Retina (tissue), 1 donor: ENCODE data around the gene DTWD1.
"Not testable (repeated sequence)": the region's sequence is repeated elsewhere in the genome, so short reads cannot be mapped to it uniquely, and the experiment has no call there.

Experiments used
- DNase-seq: peaks from one replicate; pipeline ENCODE4 v3.0.0-alpha.2; 2016

Gene DTWD1

GRCh38 chr15:49620658-49621368 lies at the start of gene DTWD1, which contains the start of gene FAM227B:
Gene DTWD1, plus strand, starts transcription at chr15:49621048. Its CDS starts 4,120 bp downstream, at chr15:49625168.
Gene FAM227B, minus strand, starts transcription at chr15:49620818. Its CDS starts 5,647 bp downstream, at chr15:49615171.
- peak; percentile 97 for DNase-seq

GRCh38 chr15:49573421-49573820 lies 47.4 kb upstream of the DTWD1 start:
- DNase-seq = no peak

GRCh38 chr15:49589030-49589429 lies 31.8 kb upstream of the DTWD1 start:
- DNase-seq = no peak

DNA sequence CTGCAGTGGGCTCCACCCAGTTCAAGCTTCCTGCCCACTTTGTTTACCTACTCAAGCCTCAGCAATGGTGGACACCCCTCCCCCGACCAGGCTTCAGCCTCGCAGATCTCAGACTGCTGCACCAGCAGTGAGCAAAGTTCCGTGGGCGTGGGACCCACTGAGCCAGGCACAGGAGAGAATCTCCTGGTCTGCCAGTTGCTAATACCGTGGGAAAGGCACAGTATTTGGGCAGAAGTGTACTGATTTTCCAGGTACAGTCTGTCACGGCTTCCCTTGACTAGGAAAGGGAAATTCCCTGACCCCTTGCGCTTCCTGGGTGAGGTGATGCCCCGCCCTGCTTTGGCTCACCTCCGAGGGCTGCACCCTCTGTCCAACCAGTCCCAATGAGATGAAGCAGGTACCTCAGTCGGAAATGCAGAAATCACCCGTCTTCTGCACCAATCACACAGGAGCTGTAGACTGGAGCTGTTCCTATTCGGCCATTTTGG lies 28.0 kb upstream of the DTWD1 start:
- DNase-seq = not testable (repeated sequence)

GRCh38 chr15:49604625-49605409 lies 16.0 kb upstream of the DTWD1 start:
- DNase-seq = no peak

- no peak for DNase-seq
Observed at GRCh38 chr15:49605588-49605987, 15.3 kb upstream of the DTWD1 start.

GRCh38 chr15:49606594-49606993 lies 14.3 kb upstream of the DTWD1 start:
- DNase-seq = no peak

DNA sequence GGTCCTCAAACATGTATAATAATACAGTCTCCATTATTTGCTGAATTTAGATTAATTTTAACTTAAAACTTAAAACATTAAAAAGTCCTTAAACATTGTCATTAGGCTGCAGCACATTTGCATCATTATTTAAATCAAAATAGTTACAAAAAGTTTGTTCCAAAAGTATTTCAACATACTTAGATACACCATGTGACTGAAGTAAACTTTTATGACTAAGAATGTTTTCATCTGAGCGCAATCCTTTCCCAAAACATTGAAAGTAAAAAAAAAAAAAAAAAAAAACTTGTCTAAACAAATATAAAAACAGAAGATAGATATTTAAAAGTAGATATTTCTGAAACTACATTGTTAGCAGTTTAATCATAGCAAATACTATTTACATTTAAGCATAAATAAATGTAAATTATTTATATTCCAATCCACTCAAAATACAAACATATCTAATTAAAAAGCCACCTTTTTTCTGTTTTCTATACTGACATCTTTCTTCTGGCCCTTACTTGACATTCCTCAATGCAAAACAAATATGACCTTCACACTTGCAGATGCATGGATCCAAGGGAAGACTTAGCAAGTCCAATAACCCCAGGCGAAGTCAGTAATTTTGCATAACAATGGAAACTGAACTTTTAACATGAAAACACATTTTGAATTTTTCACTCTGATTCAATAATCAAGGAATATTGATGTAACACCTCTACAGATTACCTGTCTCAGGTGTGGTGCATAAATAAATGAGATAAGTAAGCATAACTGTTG lies 10.5 kb upstream of the DTWD1 start:
- no peak for DNase-seq

- not testable (repeated sequence) for DNase-seq
Observed at GRCh38 chr15:49612240-49612639, 8.6 kb upstream of the DTWD1 start.

- DNase-seq = no peak
Observed at GRCh38 chr15:49619226-49619625, 1.6 kb upstream of the DTWD1 start.

DNA sequence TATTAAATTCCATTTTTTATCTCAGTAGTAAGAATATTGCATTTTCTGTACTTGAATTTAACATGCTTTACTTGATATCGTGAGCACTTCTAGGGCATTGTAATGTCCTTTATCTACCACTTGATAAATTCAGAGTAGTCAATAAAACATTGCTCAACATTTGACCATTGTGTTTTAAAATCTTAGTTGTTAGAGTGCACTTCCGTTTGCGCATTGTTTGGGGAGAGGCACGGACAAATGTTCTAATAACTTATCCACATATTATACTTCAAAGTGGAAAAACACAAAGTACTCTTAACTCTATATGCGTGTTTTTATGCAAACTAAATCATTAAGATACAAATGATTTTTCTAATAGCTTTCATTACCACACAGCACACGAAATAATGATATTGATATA lies 649 bp upstream of the DTWD1 start:
- no peak for DNase-seq

GRCh38 chr15:49621401-49621811 lies 558 bp downstream of the DTWD1 start:
- no peak for DNase-seq

GRCh38 chr15:49621887-49622286 lies 1.0 kb downstream of the DTWD1 start:
- no peak for DNase-seq

- no peak for DNase-seq
Observed at GRCh38 chr15:49622561-49622960, 1.7 kb downstream of the DTWD1 start.

DNA sequence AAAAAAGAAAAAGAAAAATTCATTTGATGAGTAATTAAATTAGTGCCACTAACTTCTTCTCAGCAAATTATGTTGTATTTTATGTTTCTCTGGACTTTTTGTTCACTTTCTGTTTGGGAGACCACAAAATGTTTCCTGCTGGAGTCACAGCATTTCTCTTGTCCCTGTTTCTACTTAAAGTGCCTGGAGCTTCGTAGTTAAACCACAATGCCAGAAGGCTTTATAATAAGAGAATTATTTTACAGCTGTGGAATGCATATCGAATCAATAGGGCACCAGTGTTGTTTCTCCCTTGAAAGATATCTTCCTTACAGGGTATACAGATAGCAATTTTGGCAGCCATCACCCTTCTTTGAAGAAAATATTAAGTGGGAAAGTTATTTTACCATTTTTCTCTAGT lies 3.2 kb downstream of the DTWD1 start:
- DNase-seq = no peak

GRCh38 chr15:49625460-49626036 lies 4.7 kb downstream of the DTWD1 start:
- DNase-seq = no peak

GRCh38 chr15:49627407-49627877 lies 6.6 kb downstream of the DTWD1 start:
- DNase-seq = no peak

- no peak for DNase-seq
Observed at GRCh38 chr15:49628379-49628778, 7.5 kb downstream of the DTWD1 start.

DNA sequence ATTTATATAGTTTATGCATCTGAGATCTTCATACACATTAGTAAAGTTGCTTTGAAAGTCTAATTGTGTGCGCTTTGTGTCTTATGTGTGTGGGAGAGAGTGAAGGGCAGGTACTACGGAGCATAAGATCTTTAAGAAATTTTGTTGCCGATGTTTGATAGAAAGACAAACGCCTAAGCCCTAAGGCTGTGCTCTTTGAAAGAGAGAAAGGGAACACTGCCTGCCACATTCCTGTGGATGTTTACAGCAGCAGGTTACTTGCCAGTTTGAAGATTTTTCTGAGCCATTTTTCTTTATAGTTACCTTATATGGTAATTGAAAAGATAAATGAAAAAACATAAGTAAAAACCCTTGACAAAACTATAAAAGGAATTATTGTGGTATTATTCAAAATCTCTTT lies 17.0 kb downstream of the DTWD1 start:
- DNase-seq = no peak

DNA sequence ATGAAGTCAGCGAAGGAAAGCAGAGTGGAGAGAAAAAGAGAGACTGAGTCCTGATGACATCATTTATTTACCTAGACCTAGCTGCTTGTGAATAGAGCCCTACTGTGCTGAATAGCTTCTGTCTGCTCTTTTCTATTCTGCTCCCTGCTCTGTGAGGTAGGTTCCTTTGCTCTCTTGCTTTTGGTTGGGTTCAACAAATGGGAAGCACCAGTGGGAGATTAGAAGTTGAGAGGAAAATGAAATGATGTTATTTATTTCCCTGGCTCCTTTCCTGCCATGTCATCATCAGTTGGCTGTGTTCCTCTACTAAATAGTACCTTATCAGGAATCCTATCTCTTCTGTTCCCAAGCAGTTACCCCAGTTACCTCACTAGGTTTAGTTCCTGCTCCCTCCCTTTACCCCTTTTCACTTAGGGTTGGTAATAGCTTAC lies 23.5 kb downstream of the DTWD1 start:
- DNase-seq = no peak

GRCh38 chr15:49645277-49645676 lies 24.4 kb downstream of the DTWD1 start:
- no peak for DNase-seq

- DNase-seq = no peak
Observed at GRCh38 chr15:49645941-49646340, 25.1 kb downstream of the DTWD1 start.

GRCh38 chr15:49646891-49647290 lies 26.0 kb downstream of the DTWD1 start:
- DNase-seq = no peak
